ENCODE results near the gene TCEAL8.
"Not testable (repeated sequence)": the region's sequence is repeated elsewhere in the genome, so short reads cannot be mapped to it uniquely, and the experiment has no call there.

TCEAL8 gene

GRCh38 chrX:103254921-103255493 is at the start of gene TCEAL8:
TCEAL8 (minus strand) TSS chrX:103255155; CDS start chrX:103253979, 1,176 bp downstream.
- peak; percentile 88 for DNase-seq

DNA sequence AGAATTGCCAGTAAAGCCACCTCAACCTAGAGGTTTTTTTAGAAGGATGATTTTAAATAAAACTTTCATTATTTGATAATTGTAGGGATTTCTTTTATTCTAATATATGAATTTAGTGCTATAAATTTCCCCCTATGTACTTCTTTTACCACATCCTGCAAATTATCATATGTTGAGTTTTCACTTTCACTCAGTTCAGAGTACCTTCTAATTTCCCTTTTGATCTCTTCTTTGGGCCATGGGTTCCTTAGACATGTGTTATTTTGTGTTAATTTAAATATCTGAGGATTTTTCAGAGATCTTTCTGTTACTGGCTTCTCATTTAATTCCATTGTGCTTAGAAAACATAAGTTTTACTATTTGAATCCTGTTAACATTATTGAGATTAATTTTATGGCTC is 49.8 kb upstream of the TCEAL8 start:
- no peak for DNase-seq

- no peak for DNase-seq
These were observed 38.2 kb upstream of the TCEAL8 start for GRCh38 chrX:103293118-103293517.

GRCh38 chrX:103279624-103280023 is 24.7 kb upstream of the TCEAL8 start:
- no peak for DNase-seq

DNA sequence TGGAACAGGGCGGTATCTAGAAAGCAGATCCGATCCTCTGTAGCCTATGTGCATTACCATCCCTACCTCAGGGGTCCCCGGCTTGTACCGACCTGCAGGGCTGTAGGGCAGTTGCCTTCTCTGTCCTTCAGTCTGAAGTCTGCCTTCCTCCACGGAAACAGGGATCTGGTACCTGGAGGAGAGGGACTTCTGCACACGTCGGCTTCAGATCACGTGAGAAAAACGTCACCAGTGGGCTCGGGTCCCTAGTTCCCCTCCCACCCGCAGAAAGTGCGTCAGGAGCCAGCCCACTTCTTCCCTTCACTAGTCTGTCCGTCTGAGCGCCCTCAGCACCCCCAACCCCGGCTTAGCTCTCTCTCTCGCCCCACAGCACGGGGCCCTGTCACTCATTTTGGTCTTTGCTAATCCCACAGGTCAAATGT is 21.6 kb upstream of the TCEAL8 start, which contains the start of gene TCEAL5:
TCEAL5 (minus strand) TSS at position 170 of the 422 bp plus-strand sequence. CDS start 2,187 bp downstream, outside the sequence.
- DNase-seq = no peak

- DNase-seq = no peak
These were observed 21.1 kb upstream of the TCEAL8 start for GRCh38 chrX:103275947-103276567.

GRCh38 chrX:103274284-103274683 is 19.3 kb upstream of the TCEAL8 start:
- no peak for DNase-seq

DNA sequence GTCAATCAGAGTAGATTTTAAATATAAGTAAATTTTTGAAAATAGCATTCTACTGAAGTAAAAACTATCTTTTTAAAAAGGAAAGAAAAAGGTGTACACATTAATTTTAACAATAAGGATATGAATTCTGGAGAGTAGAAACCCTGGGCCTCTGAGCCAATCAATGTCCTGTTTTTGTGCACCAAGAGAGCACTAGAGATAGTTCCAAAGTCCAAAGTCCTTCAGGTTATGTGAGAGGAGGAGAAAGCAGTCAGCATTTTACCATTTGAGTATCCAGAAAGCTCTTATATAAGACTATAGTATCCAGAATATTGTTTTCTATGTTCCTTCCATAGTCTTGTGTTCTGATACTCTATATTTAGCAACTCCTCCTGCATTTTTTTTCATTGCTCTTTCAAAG is 3.3 kb upstream of the TCEAL8 start:
- DNase-seq = no peak

- DNase-seq = no peak
These were observed 1.7 kb upstream of the TCEAL8 start for GRCh38 chrX:103256651-103257050.

GRCh38 chrX:103254171-103254824 is 657 bp downstream of the TCEAL8 start:
- peak; percentile 53 for DNase-seq

- peak; percentile 45 for DNase-seq
These were observed 1.3 kb downstream of the TCEAL8 start for GRCh38 chrX:103253608-103254007.

DNA sequence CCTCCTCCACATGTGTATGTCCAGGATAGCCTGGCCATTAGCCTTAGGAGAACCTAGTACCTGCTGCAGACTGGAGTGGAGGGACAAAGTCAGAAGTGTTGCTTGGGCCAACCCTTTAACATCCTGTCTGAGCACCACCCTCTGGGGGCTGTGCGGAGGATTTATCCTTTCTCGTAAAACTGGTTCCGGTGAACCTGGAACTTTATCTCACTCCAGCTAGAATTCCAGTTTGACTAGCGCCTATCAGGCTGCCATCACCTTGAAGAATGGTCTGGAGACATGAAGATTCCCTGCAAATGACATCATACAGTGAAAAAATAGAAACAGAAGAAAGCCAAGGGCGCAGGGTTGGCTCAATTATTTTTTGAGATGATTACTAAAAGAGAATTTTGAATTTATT is 4.0 kb downstream of the TCEAL8 start:
- DNase-seq = no peak

DNA sequence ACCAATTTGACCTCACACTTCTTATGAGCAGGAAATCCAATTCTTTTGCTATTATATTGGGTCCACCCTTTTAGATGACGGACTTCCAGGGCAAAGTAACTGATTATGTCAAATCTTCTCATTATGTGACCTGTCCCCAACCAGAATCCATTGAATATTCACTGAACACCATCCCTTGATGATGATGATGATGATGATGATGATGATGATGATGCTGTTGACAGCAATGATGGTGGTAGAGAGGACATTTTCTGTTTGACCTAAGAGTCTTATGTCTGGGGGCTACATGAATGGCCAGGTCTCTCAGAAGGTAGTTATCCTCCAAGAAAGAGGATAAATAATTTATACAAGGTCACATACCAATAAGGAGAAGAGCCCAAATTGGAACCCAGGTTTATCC is 5.2 kb downstream of the TCEAL8 start:
- DNase-seq = no peak

DNA sequence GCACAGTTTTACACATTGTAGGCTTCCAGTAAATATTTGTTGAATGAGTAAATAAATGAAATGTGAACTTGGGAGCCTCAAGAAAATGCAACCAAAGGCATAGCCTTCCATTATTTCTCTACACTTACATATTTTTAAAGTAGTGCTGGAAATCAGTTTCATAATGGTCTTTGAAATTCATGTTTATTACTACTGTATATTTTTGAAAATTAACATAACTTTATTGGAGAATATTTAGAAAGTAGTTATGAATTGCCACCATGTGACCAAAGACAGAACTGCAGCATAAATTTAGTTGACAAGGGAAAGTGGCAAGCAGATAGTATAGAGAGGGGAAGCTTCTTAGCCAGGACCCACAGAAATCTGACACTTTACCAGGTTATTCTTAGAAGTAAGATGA is 6.4 kb downstream of the TCEAL8 start:
- peak; percentile 57 for DNase-seq

DNA sequence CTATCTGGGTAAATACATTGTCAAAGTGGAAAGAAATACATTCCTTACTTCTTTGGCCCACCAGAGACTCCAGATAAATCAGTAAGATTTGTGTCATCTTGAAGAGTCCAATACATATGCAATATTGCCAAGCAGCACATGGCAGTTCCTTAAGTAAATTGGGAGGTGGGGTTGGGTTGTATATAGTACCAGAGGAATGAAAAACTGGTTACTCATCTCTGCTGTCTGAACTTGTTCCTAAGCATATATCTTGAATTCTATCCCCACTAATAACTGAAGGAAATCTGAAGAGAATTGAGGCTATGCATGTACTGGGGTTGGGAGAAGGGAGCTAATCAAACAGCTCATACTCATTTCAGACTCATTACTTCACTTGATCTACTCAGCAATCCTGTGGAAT is 14.8 kb downstream of the TCEAL8 start:
- no peak for DNase-seq

GRCh38 chrX:103236296-103236695 is 18.7 kb downstream of the TCEAL8 start:
- DNase-seq = no peak

DNA sequence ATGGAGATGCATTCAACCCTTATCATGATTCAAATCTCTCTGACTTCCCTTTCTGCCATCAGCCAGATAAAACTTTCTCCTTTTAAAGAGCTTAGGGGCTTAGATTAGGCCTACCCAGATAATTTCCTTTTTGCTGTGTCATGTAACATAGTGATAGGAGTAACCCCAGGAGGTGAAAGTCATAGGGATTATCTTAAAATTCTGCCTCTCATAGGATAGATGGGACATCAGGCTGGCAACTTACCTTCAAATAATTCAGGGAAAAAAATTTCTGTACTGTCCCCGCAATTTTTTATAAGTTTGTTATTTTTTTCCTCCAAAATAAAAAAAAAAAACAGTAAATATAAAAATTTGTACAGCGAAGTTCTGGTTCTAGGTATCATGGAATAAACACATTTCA is 19.3 kb downstream of the TCEAL8 start:
- DNase-seq = peak; percentile 22

DNA sequence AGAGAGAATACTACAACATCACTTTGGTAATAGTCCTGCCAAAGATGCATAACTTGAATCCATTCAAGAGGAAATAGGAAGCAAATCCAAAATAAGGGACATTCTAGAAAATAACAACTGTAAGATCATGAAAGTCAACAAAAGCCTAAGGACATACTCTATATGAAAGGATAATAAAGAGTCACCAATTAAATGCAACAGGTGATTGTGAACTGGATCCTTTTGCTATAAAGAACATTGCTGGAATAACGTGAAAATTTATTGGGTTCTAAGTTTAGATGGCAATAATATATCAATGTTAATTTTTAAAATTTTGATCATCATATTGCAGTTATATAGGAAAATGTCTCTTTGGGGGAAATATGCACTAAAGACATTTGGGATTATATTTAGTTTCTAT is 20.1 kb downstream of the TCEAL8 start:
- no peak for DNase-seq

DNA sequence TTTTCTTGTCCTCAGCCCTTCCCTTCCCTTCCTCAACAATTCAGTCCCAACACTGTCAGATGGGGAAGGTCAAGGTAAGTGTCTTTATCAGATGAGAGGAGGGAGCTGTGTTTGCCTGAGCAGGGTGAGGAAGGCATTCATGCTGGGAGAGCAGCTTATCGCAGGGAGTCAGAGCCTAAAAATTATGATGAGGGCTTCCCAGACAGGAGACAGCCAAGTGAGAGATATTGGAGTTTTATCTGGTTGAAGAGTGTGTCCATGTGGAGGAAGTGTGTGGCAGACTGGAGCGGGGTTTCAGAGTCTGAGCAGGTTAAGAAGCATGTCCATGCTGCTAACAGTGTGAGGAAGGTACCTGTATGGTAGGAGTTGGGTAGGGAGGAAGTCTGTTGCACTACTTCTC is 21.7 kb downstream of the TCEAL8 start:
- DNase-seq = no peak

GRCh38 chrX:103225918-103226317 is 29.0 kb downstream of the TCEAL8 start:
- not testable (repeated sequence) for DNase-seq

GRCh38 chrX:103220511-103221323 is 34.2 kb downstream of the TCEAL8 start:
- no peak for DNase-seq

DNA sequence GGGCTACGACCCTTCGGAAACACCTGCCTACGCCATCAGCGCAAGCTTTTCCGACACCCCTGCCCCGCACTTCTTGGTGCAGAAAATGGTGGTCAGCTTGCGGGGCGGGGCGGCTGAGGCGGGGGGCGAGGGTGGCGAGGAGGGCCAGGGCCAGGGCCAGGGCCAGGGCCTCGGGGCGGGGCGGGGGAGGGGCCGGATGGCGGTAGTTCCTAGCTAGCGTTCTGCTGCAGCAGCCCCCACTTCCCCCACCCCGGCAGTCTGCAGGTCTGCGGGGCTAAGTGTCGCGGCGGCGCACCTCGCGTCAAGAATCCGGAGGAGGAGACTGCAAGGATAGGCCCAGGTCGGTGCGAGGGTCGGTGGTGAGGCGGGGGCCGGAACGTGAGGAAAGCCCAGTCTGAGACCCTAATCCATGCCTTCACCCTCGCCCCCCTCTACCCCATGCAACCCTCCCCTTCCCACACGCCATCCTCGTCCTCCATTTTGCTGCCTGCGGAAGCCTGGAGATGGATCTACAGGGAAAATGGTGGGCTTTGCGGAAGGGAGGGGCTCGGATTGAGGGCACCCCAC is 39.4 kb downstream of the TCEAL8 start:
- peak; percentile 58 for DNase-seq

DNA sequence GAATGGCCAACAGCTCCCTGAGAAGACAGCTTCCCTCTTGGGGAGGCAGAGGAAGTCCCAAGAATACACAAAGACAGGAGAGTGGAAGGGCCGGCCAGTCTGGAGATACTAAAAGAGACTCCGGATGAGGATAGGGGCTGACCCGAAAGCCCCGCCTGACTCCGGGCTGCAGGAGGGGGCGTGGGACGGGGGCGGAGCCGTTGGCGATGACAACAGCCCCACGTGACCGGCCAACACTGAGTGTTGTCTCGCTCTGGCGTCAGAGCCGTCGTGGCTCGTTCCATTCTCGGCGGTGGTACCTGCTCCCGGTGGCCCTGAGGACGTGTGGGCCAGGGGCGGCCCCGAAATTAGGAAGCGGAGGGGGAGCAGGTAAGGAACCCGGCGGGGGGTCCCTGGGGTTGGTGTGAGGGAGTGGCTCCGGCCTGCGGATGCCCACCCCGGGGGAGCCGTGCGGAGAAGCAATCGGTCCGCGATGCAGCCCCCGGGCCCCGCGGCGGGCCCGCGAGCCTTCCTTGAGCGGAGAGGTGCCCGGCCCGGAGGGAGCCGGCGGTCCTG is 40.0 kb downstream of the TCEAL8 start, which contains the start of gene BEX4:
BEX4 (plus strand) TSS at position 239 of the 555 bp plus-strand sequence. CDS start 1,046 bp downstream, outside the sequence.
- DNase-seq = peak; percentile 89
